ENCODE results near the gene CRABP1.
A peak's percentile ranks its signal among the peaks of the same experiment; 100 is the strongest.

The CRABP1 gene

GRCh38 chr15:78340231-78341056 lies at the start of gene CRABP1:
Gene CRABP1, plus strand, starts transcription at chr15:78340353. Its CDS starts 76 bp downstream, at chr15:78340429.
- DNase-seq, result no peak
- TF ChIP-seq POLR2A (IDR thresholded peaks at IDR 0.05; ENCODE audit: low read length) (no peak), GATA1 (IDR thresholded peaks at IDR 0.05; ENCODE audit: low read depth, low read length) (no peak)

DNA sequence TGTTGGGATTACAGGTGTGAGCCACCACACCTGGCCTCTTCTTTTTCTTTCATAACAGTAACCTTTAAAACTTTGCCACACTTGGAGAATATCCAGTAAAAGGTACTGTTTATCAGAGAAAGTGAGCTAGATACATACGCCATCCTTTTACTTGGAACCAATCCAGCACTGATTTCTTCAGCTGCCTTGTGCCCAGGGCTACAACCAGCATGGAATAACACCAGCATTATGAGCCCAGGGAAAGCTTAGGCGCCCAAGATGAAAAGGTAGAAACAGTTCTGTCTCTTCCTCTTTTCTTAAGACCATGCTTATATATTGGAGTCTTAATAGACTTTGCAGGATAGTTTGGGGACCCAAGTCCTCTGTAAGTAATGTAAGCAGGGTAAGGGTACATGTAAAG lies 49.1 kb upstream of the CRABP1 start:
- TF ChIP-seq POLR2A (IDR thresholded peaks at IDR 0.05; ENCODE audit: low read length) (no peak), GATA1 (IDR thresholded peaks at IDR 0.05; ENCODE audit: low read depth, low read length) (no peak)
- DNase-seq, result no peak

GRCh38 chr15:78291698-78292097 lies 48.5 kb upstream of the CRABP1 start:
- DNase-seq, result peak in 1 of 2 experiments; percentile 31
- no peak for TF ChIP-seq GATA1 (IDR thresholded peaks at IDR 0.05; ENCODE audit: low read depth, low read length)
- TF ChIP-seq POLR2A (IDR thresholded peaks at IDR 0.05; ENCODE audit: low read length), result no peak

- TF ChIP-seq POLR2A (IDR thresholded peaks at IDR 0.05; ENCODE audit: low read length), result no peak
- no peak for TF ChIP-seq GATA1 (IDR thresholded peaks at IDR 0.05; ENCODE audit: low read depth, low read length)
- no peak for DNase-seq
Measured at GRCh38 chr15:78292219-78292618, 47.9 kb upstream of the CRABP1 start.

- peak; percentile 95 to 96 for DNase-seq
- no peak for TF ChIP-seq GATA1 (IDR thresholded peaks at IDR 0.05; ENCODE audit: low read depth, low read length)
- peak; percentile 91 for TF ChIP-seq POLR2A (IDR thresholded peaks at IDR 0.05; ENCODE audit: low read length)
Measured at GRCh38 chr15:78299101-78299930, 40.8 kb upstream of the CRABP1 start, which contains the start of gene SKIC8. Gene SKIC8, minus strand, starts transcription at chr15:78299609. Its CDS starts 3,923 bp downstream, at chr15:78295686.

- no peak for TF ChIP-seq POLR2A (IDR thresholded peaks at IDR 0.05; ENCODE audit: low read length)
- no peak for TF ChIP-seq GATA1 (IDR thresholded peaks at IDR 0.05; ENCODE audit: low read depth, low read length)
- DNase-seq, result peak in 1 of 2 experiments; percentile 47
Measured at GRCh38 chr15:78301326-78301725, 38.8 kb upstream of the CRABP1 start.

DNA sequence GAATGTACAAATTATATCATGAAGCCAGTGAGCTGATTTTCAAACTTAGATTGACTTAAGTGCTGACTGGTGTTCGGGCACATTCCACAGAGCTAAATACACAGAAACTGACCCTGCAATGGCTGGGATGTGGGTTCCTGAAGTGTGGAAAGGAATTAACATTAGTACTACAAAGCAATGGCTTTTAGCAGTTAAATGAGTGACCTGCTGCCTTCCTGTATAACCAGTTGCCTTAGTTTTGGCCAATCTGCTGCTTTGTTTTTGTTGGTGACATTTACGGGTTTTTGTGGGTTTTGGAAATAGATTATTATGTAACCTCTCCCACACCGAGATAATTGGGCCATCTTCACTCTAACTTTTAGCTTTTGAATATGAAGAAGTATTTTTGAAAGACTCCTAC lies 38.3 kb upstream of the CRABP1 start:
- TF ChIP-seq GATA1 (IDR thresholded peaks at IDR 0.05; ENCODE audit: low read depth, low read length), result no peak
- TF ChIP-seq POLR2A (IDR thresholded peaks at IDR 0.05; ENCODE audit: low read length), result no peak
- DNase-seq, result peak in 1 of 2 experiments; percentile 23

- DNase-seq, result peak; percentile 13 to 36
- TF ChIP-seq GATA1 (IDR thresholded peaks at IDR 0.05; ENCODE audit: low read depth, low read length) (no peak), POLR2A (IDR thresholded peaks at IDR 0.05; ENCODE audit: low read length) (no peak)
Measured at GRCh38 chr15:78302579-78303312, 37.4 kb upstream of the CRABP1 start.

DNA sequence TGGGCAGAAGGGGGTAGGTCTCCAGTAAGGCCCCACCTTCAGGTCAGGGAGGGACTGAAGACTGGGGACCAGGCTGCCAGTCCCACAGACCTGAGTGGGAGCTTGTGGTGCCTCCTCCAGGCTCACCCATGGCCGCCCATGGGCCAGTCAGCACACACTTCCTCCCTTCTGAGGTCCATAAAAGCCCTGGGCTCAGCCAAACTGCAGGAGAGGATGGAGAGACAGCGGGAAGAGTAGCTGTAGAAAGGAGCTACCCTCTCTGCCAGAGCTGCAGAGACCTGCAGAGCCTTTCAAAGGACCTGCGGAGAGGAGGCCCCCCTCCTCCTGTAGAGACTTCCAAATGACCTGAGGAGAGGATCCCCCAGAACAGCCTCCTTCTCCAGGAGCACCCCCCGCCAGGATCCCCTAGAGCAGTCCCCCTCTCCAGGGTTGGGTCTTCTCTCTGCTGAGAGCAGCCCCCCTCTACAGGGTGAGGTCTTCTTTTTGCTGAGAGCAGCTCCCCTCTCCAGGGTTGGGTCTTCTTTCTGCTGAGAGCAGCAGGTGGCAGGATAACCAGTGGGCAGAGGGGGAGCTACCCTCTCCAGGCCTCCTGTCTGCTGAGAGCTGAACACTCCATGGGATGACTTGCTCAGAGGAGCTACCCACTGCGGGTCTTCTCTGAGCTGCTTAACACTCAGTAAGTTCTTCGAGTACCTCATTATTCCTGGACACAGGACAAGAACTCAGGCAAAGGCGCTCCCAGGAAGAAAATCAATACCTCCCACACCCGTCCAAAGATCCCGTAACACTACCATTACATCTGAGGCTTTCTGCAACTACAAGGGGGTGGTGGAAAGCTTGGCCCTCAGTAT lies 35.7 kb upstream of the CRABP1 start:
- DNase-seq, result no peak
- TF ChIP-seq POLR2A (IDR thresholded peaks at IDR 0.05; ENCODE audit: low read length), result no peak
- TF ChIP-seq GATA1 (IDR thresholded peaks at IDR 0.05; ENCODE audit: low read depth, low read length), result no peak

GRCh38 chr15:78306176-78306774 lies 33.9 kb upstream of the CRABP1 start:
- DNase-seq, result peak in 1 of 2 experiments; percentile 29
- TF ChIP-seq GATA1 (IDR thresholded peaks at IDR 0.05; ENCODE audit: low read depth, low read length) (no peak), POLR2A (IDR thresholded peaks at IDR 0.05; ENCODE audit: low read length) (no peak)

DNA sequence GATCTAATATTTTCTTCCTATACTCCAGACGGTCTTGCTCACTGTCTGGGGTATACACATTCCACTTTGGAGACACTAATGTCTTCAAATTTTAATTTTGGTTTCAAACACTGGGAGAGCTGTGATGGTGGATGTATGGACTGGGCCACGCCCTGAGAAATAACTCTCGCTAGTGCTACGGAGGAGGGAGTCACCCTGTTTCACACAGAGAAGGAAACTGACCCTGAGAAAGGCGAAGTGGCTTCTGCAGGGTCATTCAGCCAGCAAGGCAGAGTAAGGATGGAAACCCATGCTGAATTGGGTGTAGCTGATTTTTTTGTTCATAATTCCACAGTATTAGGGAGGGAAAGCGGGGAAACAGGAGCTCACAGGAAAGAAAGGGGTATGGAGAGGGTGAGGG lies 32.2 kb upstream of the CRABP1 start:
- peak in 1 of 2 experiments; percentile 16 for DNase-seq
- no peak for TF ChIP-seq POLR2A (IDR thresholded peaks at IDR 0.05; ENCODE audit: low read length)

GRCh38 chr15:78308422-78309032 lies 31.6 kb upstream of the CRABP1 start:
- peak; percentile 68 to 73 for DNase-seq
- TF ChIP-seq GATA1 (IDR thresholded peaks at IDR 0.05; ENCODE audit: low read depth, low read length), result no peak
- no peak for TF ChIP-seq POLR2A (IDR thresholded peaks at IDR 0.05; ENCODE audit: low read length)

Data from erythroblast (primary cell).